Right lobe of liver (tissue), 6 donors: ENCODE measurements around the gene TEX11. TPM values are rescaled to one million over a fixed set of nuclear protein-coding genes. Genes with fewer than 3 reads are reported as not detected.

Source experiments
- ATAC-seq, 4 donors: fragments of 200-7000 bp; cut with Tn5 transposase; one replicate each; pipeline ENCODE4 v1.9.1; 2020; ENCODE audit warnings: mild to moderate bottlenecking in 4 of 4, moderate library complexity in 4 of 4
- DNase-seq, 3 donors: peaks; one replicate each; pipeline ENCODE4 v3.0.0-alpha.2; 2020
- H3K27ac ChIP-seq, 3 donors: fragments of 200-600 bp; one replicate each; pipeline ENCODE4 v1.8.0; 2022
- H3K27me3 ChIP-seq, 2 donors: fragments of 200-600 bp; one replicate each; pipeline ENCODE4 v1.8.0; 2022
- H3K36me3 ChIP-seq, 4 donors: fragments of 200-600 bp; sonication (generic) in 1 of 4; one replicate each; pipeline versions ENCODE4 v1.5.1 to v1.8.0; 2017 to 2022; ENCODE audit warnings: control low read depth in 1 of 4
- H3K4me1 ChIP-seq, 4 donors: fragments of 200-600 bp; sonication (generic) in 1 of 4; one replicate each; pipeline versions ENCODE4 v1.5.1 to v1.8.0; 2017 to 2022; ENCODE audit warnings: control low read depth in 1 of 4
- H3K4me3 ChIP-seq, 3 donors: fragments of 200-600 bp; one replicate each; pipeline ENCODE4 v1.8.0; 2022
- H3K9me3 ChIP-seq, 4 donors: fragments of 200-600 bp; sonication (generic) in 1 of 4; one replicate each; pipeline versions ENCODE4 v1.5.1 to v1.8.0; 2017 to 2022; ENCODE audit warnings: control low read depth in 1 of 4
- POLR2A ChIP-seq: fragments of 450-650 bp; IDR thresholded peaks from one replicate; pipeline ENCODE4 v1.6.1; 2017; ENCODE audit warnings: antibody characterized with exemption, mild to moderate bottlenecking
- WGBS: methylation state at CpG from one replicate; pipeline ENCODE4 v1.1.6; 2018; ENCODE audit warnings: low coverage, low lambda C conversion rate; ENCODE audit not compliant: insufficient coverage; ENCODE audit errors: missing lambda C conversion rate; 5-methylcytosine and 5-hydroxymethylcytosine counted together
- intact Hi-C, 2 donors: fragments of 100-400 bp; cut with DNase I; formaldehyde crosslinking; loops; one replicate each; pipeline versions ENCODE4 v1.11.2 to v1.14.1; 2022
- total RNA-seq, 6 experiments: library from RNA; depleted of rRNA in 2 of 6; stranded (reverse); fragments of >200 nt in 2 of 6; fragmentation: NEBNext Ultra II Directional in 3 of 6; extraction: Animal tissue kit (Norgen Biotek cat#: 25700) in 3 of 6; gene quantifications; one replicate each; pipeline versions ENCODE4 v1.1.0 to v1.2.4, GENCODE V29; 2016 to 2023
- TF ChIP-seq, protein P1 (sequence below), 4 donors: fragments of 200-600 bp in 3 of 4; fragments of 450-650 bp in 1 of 4; IDR thresholded peaks; one replicate each; pipeline versions ENCODE4 v1.5.1 to v1.8.0; 2016 to 2022; ENCODE audit warnings: antibody characterized with exemption in 4 of 4, mild to moderate bottlenecking in 2 of 4
- donor health status: DM: no; HTN: yes; CAD: no.
- donor health status: DM: no; HTN: no; CAD: no.
- donor health status: DM: no; HTN: no; CAD: no.
- donor health status: DM: no; HTN: yes; CAD: no.
- donor health status: DM: no; HTN: yes; CAD: no.

TEX11 gene
- total RNA-seq, 6 experiments from 2014 or later = 0.09 TPM; not detected in 5

DNA sequence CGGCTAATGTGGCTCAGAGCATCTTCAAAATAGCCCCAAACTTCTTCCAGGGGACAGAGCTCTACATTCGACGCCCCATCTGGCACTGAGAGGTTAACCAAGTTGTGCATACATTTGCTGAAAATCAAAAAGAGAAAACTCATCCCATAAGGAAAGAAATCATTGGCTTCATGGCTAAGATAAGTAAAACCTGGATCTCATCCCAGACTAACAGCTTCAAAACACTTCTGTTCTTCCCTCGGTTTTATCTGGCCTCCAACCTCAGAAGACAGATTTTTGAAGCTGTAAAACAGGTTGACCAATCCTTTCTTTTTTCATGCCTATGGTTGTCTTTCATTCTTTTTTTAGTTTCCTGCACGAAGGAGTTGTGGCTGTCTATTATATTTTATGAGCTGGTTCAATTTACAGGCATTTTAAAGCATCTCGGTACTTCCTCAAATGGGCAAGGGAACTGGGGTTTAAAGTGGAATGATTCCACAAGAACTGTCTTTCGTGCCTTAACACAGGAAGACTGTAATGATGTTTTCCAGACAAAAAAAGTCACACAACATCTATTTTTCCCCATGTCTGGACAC, 356.3 kb downstream of the TEX11 start:
- 38% methylated on average over 7 of the region's 7 CpGs for WGBS
- Histone ChIP-seq H3K27me3 (no peaks in the 10 kb centered on the region), H3K36me3 (no peaks in the 10 kb centered on the region), H3K4me1 (no peaks in the 10 kb centered on the region), H3K4me3 (no peak overlapping the region), H3K27ac (no peak overlapping the region), H3K9me3 (no peaks in the 10 kb centered on the region)
- no peak for TF ChIP-seq POLR2A
- TF ChIP-seq, protein P1, sequence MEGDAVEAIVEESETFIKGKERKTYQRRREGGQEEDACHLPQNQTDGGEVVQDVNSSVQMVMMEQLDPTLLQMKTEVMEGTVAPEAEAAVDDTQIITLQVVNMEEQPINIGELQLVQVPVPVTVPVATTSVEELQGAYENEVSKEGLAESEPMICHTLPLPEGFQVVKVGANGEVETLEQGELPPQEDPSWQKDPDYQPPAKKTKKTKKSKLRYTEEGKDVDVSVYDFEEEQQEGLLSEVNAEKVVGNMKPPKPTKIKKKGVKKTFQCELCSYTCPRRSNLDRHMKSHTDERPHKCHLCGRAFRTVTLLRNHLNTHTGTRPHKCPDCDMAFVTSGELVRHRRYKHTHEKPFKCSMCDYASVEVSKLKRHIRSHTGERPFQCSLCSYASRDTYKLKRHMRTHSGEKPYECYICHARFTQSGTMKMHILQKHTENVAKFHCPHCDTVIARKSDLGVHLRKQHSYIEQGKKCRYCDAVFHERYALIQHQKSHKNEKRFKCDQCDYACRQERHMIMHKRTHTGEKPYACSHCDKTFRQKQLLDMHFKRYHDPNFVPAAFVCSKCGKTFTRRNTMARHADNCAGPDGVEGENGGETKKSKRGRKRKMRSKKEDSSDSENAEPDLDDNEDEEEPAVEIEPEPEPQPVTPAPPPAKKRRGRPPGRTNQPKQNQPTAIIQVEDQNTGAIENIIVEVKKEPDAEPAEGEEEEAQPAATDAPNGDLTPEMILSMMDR (IDR thresholded peaks at IDR 0.05) = no peak
- intact Hi-C loops = no loop called here
- ATAC-seq = no peak
- no peak for DNase-seq

DNA sequence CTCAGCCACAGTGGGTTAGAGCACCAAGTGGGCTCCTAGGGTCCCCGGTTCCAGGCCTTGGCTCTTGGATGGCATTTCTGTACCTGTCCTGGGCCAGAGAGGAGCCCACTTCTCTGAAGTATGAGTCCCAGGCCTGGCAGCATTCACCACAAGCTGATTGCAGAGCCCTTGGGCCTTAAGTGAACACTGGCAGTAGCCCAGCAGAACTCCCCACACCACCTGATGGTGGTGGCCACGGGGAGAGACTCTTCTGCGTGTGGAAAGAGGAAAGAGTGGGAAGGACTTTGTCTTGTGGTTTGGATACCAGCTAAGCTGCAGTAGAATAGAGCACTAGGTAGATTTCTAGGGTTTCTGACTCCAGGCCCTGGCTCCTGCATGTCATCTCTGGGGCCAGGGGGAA, 359.1 kb downstream of the TEX11 start:
- H3K27ac ChIP-seq = no peak overlapping the region
- ATAC-seq = no peak
- 50% methylated on average over 2 of the region's 3 CpGs for WGBS

DNA sequence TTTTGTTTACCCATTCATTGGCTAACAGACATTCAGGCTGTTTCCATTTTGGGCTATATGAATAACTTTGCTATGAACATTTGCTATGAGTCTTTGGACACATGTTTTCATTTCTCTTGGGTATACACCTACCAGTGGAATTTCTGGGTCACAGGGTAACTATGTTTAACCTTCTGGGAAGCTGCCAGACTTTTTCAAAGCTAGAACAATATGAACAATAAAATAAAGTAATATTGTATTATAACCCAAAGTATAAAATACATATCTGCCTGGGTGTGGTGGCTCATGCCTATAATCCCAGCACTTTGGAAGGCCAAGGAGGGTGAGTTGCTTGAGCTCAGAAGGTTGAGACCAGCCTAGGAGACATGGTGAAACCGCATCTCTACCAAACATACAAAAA, 373.3 kb downstream of the TEX11 start:
- intact Hi-C loops = no loop called here
- TF ChIP-seq, protein P1 (IDR thresholded peaks at IDR 0.05) = no peak
- no peak for TF ChIP-seq POLR2A
- Histone ChIP-seq H3K4me3 (no peak overlapping the region), H3K9me3 (no peaks in the 10 kb centered on the region), H3K27me3 (no peaks in the 10 kb centered on the region), H3K36me3 (no peaks in the 10 kb centered on the region), H3K4me1 (no peaks in the 10 kb centered on the region), H3K27ac (no peak overlapping the region)
- WGBS = 43% methylated on average over 1 of the region's 1 CpG
- ATAC-seq = no peak
- DNase-seq = no peak

More for the DNA sequence above, 359.1 kb downstream of the TEX11 start:
- DNase-seq = no peak
- TF ChIP-seq POLR2A = no peak
- TF ChIP-seq, protein P1 (IDR thresholded peaks at IDR 0.05) = no peak
- no peaks in the 10 kb centered on the region for H3K9me3 ChIP-seq
- intact Hi-C loops = no loop called here
- H3K27me3 ChIP-seq = no peaks in the 10 kb centered on the region
- no peak overlapping the region for H3K4me3 ChIP-seq
- no peaks in the 10 kb centered on the region for H3K4me1 ChIP-seq
- no peaks in the 10 kb centered on the region for H3K36me3 ChIP-seq

DNA sequence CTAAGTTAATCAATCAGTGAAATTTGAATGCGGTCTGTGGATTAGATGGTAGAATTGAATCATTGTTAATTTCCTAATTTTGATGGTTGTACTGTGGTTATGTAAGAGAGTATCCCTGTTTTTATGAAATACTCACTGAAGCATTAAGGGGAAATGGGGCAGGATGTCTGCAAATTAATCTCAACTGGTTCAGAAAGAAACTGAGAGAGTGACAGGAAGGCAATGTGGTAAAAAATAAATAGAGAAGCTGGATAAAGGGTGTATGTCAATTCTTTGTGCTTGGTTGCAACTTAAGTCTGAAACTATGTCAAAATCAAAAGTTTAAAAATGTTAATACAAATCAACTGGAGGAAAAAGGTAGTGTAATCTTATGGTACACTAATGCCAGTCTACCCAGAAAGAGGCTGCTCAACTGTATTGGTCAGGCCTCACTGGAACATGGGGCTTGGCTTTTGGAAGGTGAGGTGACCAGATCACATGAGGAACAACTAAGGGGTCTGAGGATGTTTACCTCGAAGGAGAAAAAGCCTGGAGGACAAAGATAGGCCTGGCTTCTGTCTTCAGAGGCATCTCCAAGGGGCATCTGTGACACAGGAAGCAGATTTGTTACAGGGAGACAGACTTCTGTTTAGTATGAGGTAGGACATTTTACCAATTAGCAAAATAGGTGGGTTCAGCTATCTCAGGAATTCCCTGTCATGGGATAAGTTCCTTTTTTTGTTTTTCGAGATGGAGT, 380.7 kb downstream of the TEX11 start:
- DNase-seq (no peak), ATAC-seq (no peak)
- Histone ChIP-seq H3K36me3 (no peaks in the 10 kb centered on the region), H3K9me3 (no peaks in the 10 kb centered on the region), H3K4me3 (no peak overlapping the region), H3K27me3 (no peaks in the 10 kb centered on the region), H3K27ac (no peak overlapping the region), H3K4me1 (no peaks in the 10 kb centered on the region)
- TF ChIP-seq, protein P1 (IDR thresholded peaks at IDR 0.05) = no peak
- no peak for TF ChIP-seq POLR2A
- intact Hi-C loops = no loop called here
- WGBS = 28% methylated on average over 3 of the region's 3 CpGs
